ENCODE data around the gene SLC25A25.

Gene SLC25A25

GRCh38 chr9:128084746-128085145 is 16.7 kb downstream of the SLC25A25 start:
- no peak for TF ChIP-seq CTCF (IDR thresholded peaks at IDR 0.05; ENCODE audit: low read depth, low read length, missing control alignments)
- no peak for DNase-seq (ENCODE audit: extremely low read depth, low read depth)
- H3K4me3 ChIP-seq (replicated peaks; ENCODE audit: low read depth, low read length), result no peak overlapping the region

GRCh38 chr9:128085943-128086342 is 17.9 kb downstream of the SLC25A25 start:
- TF ChIP-seq CTCF (IDR thresholded peaks at IDR 0.05; ENCODE audit: low read depth, low read length, missing control alignments), result no peak
- DNase-seq (ENCODE audit: extremely low read depth, low read depth), result no peak

GRCh38 chr9:128087262-128087661 is 19.2 kb downstream of the SLC25A25 start:
- TF ChIP-seq CTCF (IDR thresholded peaks at IDR 0.05; ENCODE audit: low read depth, low read length, missing control alignments), result no peak
- no peak overlapping the region for H3K4me3 ChIP-seq (replicated peaks; ENCODE audit: low read depth, low read length)
- no peak for DNase-seq (ENCODE audit: extremely low read depth, low read depth)

More at GRCh38 chr9:128085943-128086342, 17.9 kb downstream of the SLC25A25 start:
- H3K4me3 ChIP-seq (replicated peaks; ENCODE audit: low read depth, low read length), result no peak overlapping the region

GRCh38 chr9:128088253-128088945 is 20.4 kb downstream of the SLC25A25 start:
- no peak overlapping the region for H3K4me3 ChIP-seq (replicated peaks; ENCODE audit: low read depth, low read length)
- DNase-seq (ENCODE audit: extremely low read depth, low read depth), result no peak
- TF ChIP-seq CTCF (IDR thresholded peaks at IDR 0.05; ENCODE audit: low read depth, low read length, missing control alignments), result no peak

- H3K4me3 ChIP-seq (replicated peaks; ENCODE audit: low read depth, low read length), result no peak overlapping the region
- TF ChIP-seq CTCF (IDR thresholded peaks at IDR 0.05; ENCODE audit: low read depth, low read length, missing control alignments), result no peak
- no peak for DNase-seq (ENCODE audit: extremely low read depth, low read depth)
These were observed 21.3 kb downstream of the SLC25A25 start for GRCh38 chr9:128089299-128089698.

GRCh38 chr9:128091144-128091543 is 23.1 kb downstream of the SLC25A25 start:
- peak; percentile 83 for DNase-seq (ENCODE audit: extremely low read depth, low read depth)
- no peak for TF ChIP-seq CTCF (IDR thresholded peaks at IDR 0.05; ENCODE audit: low read depth, low read length, missing control alignments)
- H3K4me3 ChIP-seq (replicated peaks; ENCODE audit: low read depth, low read length), result peak overlapping the region; percentile 39

GRCh38 chr9:128091571-128091970 is 23.5 kb downstream of the SLC25A25 start:
- peak overlapping the region; percentile 39 for H3K4me3 ChIP-seq (replicated peaks; ENCODE audit: low read depth, low read length)
- no peak for TF ChIP-seq CTCF (IDR thresholded peaks at IDR 0.05; ENCODE audit: low read depth, low read length, missing control alignments)
- DNase-seq (ENCODE audit: extremely low read depth, low read depth), result no peak
